ENCODE results near the gene TSR3.

Gene TSR3

GRCh38 chr16:1351582-1352362, at the start of gene TSR3, which contains the start of gene GNPTG:
TSR3 (minus strand) TSS chr16:1351878; CDS start chr16:1351804, 74 bp downstream.
GNPTG (plus strand) TSS chr16:1351931; CDS start chr16:1351966, 35 bp downstream.
- H3K9ac ChIP-seq (ENCODE audit: low read length), result peak within 1 kb of the TSS; percentile 41
- peaks cover 27% of the 10 kb centered on the region for H3K4me1 ChIP-seq (ENCODE audit: insufficient read depth, low read length)
- H3K36me3 ChIP-seq (ENCODE audit: insufficient read depth, low read length), result peaks cover 21% of the 10 kb centered on the region
- peak within 1 kb of the TSS; percentile 92 to 97 for H3K4me3 ChIP-seq (ENCODE audit: low read depth in 1 of 2, low read length in 2 of 2)
- no peaks in the 10 kb centered on the region for H3K27me3 ChIP-seq (ENCODE audit: control insufficient read depth in 1 of 2, insufficient read depth in 2 of 2, low read length in 2 of 2)
- peak within 1 kb of the TSS; percentile 78 for H3K27ac ChIP-seq (ENCODE audit: low read depth, low read length)
- H3K9me3 ChIP-seq (ENCODE audit: low read length), result no peaks in the 10 kb centered on the region

- no peaks in the 10 kb centered on the region for H3K4me1 ChIP-seq (ENCODE audit: insufficient read depth, low read length)
- H3K27ac ChIP-seq (ENCODE audit: low read depth, low read length), result no peak overlapping the region
- H3K4me3 ChIP-seq (ENCODE audit: low read depth in 1 of 2, low read length in 2 of 2), result no peak overlapping the region
- no peaks in the 10 kb centered on the region for H3K9me3 ChIP-seq (ENCODE audit: low read length)
- no peak overlapping the region for H3K9ac ChIP-seq (ENCODE audit: low read length)
- H3K27me3 ChIP-seq (ENCODE audit: control insufficient read depth in 1 of 2, insufficient read depth in 2 of 2, low read length in 2 of 2), result no peaks in the 10 kb centered on the region
- peaks cover 43% of the 10 kb centered on the region for H3K36me3 ChIP-seq (ENCODE audit: insufficient read depth, low read length)
Observed at GRCh38 chr16:1401061-1401757, 49.5 kb upstream of the TSR3 start.

GRCh38 chr16:1398826-1399581, 47.3 kb upstream of the TSR3 start:
- peaks cover 57% of the 10 kb centered on the region for H3K36me3 ChIP-seq (ENCODE audit: insufficient read depth, low read length)

GRCh38 chr16:1398351-1398750, 46.7 kb upstream of the TSR3 start:
- no peak overlapping the region for H3K4me3 ChIP-seq (ENCODE audit: low read depth in 1 of 2, low read length in 2 of 2)
- no peak overlapping the region for H3K27ac ChIP-seq (ENCODE audit: low read depth, low read length)
- no peaks in the 10 kb centered on the region for H3K4me1 ChIP-seq (ENCODE audit: insufficient read depth, low read length)
- H3K27me3 ChIP-seq (ENCODE audit: control insufficient read depth in 1 of 2, insufficient read depth in 2 of 2, low read length in 2 of 2), result no peaks in the 10 kb centered on the region
- H3K36me3 ChIP-seq (ENCODE audit: insufficient read depth, low read length), result peaks cover 63% of the 10 kb centered on the region
- H3K9ac ChIP-seq (ENCODE audit: low read length), result no peak overlapping the region
- H3K9me3 ChIP-seq (ENCODE audit: low read length), result no peaks in the 10 kb centered on the region

More at GRCh38 chr16:1398826-1399581, 47.3 kb upstream of the TSR3 start:
- H3K27me3 ChIP-seq (ENCODE audit: control insufficient read depth in 1 of 2, insufficient read depth in 2 of 2, low read length in 2 of 2), result no peaks in the 10 kb centered on the region
- H3K9ac ChIP-seq (ENCODE audit: low read length), result no peak overlapping the region
- H3K27ac ChIP-seq (ENCODE audit: low read depth, low read length), result no peak overlapping the region
- no peaks in the 10 kb centered on the region for H3K9me3 ChIP-seq (ENCODE audit: low read length)
- H3K4me3 ChIP-seq (ENCODE audit: low read depth in 1 of 2, low read length in 2 of 2), result no peak overlapping the region
- no peaks in the 10 kb centered on the region for H3K4me1 ChIP-seq (ENCODE audit: insufficient read depth, low read length)

GRCh38 chr16:1397779-1398178, 46.1 kb upstream of the TSR3 start:
- Histone ChIP-seq H3K4me1 (ENCODE audit: insufficient read depth, low read length) (no peaks in the 10 kb centered on the region), H3K36me3 (ENCODE audit: insufficient read depth, low read length) (peaks cover 69% of the 10 kb centered on the region), H3K27me3 (ENCODE audit: control insufficient read depth in 1 of 2, insufficient read depth in 2 of 2, low read length in 2 of 2) (no peaks in the 10 kb centered on the region), H3K9me3 (ENCODE audit: low read length) (no peaks in the 10 kb centered on the region), H3K4me3 (ENCODE audit: low read depth in 1 of 2, low read length in 2 of 2) (no peak overlapping the region), H3K27ac (ENCODE audit: low read depth, low read length) (no peak overlapping the region), H3K9ac (ENCODE audit: low read length) (no peak overlapping the region)

- Histone ChIP-seq H3K36me3 (ENCODE audit: insufficient read depth, low read length) (peaks cover 66% of the 10 kb centered on the region), H3K4me3 (ENCODE audit: low read depth in 1 of 2, low read length in 2 of 2) (no peak overlapping the region), H3K27me3 (ENCODE audit: control insufficient read depth in 1 of 2, insufficient read depth in 2 of 2, low read length in 2 of 2) (no peaks in the 10 kb centered on the region), H3K9me3 (ENCODE audit: low read length) (no peaks in the 10 kb centered on the region), H3K4me1 (ENCODE audit: insufficient read depth, low read length) (no peaks in the 10 kb centered on the region), H3K27ac (ENCODE audit: low read depth, low read length) (no peak overlapping the region), H3K9ac (ENCODE audit: low read length) (no peak overlapping the region)
Observed at GRCh38 chr16:1395444-1396031, 43.9 kb upstream of the TSR3 start.

GRCh38 chr16:1394367-1394951, 42.8 kb upstream of the TSR3 start:
- no peaks in the 10 kb centered on the region for H3K9me3 ChIP-seq (ENCODE audit: low read length)
- H3K4me3 ChIP-seq (ENCODE audit: low read depth in 1 of 2, low read length in 2 of 2), result no peak overlapping the region
- no peaks in the 10 kb centered on the region for H3K4me1 ChIP-seq (ENCODE audit: insufficient read depth, low read length)
- H3K36me3 ChIP-seq (ENCODE audit: insufficient read depth, low read length), result peaks cover 64% of the 10 kb centered on the region
- no peaks in the 10 kb centered on the region for H3K27me3 ChIP-seq (ENCODE audit: control insufficient read depth in 1 of 2, insufficient read depth in 2 of 2, low read length in 2 of 2)
- no peak overlapping the region for H3K9ac ChIP-seq (ENCODE audit: low read length)
- H3K27ac ChIP-seq (ENCODE audit: low read depth, low read length), result no peak overlapping the region

- peaks cover 62% of the 10 kb centered on the region for H3K36me3 ChIP-seq (ENCODE audit: insufficient read depth, low read length)
- H3K27me3 ChIP-seq (ENCODE audit: control insufficient read depth in 1 of 2, insufficient read depth in 2 of 2, low read length in 2 of 2), result no peaks in the 10 kb centered on the region
- H3K27ac ChIP-seq (ENCODE audit: low read depth, low read length), result no peak overlapping the region
- no peak overlapping the region for H3K9ac ChIP-seq (ENCODE audit: low read length)
- no peak overlapping the region for H3K4me3 ChIP-seq (ENCODE audit: low read depth in 1 of 2, low read length in 2 of 2)
- H3K9me3 ChIP-seq (ENCODE audit: low read length), result no peaks in the 10 kb centered on the region
- no peaks in the 10 kb centered on the region for H3K4me1 ChIP-seq (ENCODE audit: insufficient read depth, low read length)
Observed at GRCh38 chr16:1393613-1394176, 42.0 kb upstream of the TSR3 start.

- Histone ChIP-seq H3K9ac (ENCODE audit: low read length) (no peak overlapping the region), H3K4me3 (ENCODE audit: low read depth in 1 of 2, low read length in 2 of 2) (no peak overlapping the region), H3K27me3 (ENCODE audit: control insufficient read depth in 1 of 2, insufficient read depth in 2 of 2, low read length in 2 of 2) (no peaks in the 10 kb centered on the region), H3K36me3 (ENCODE audit: insufficient read depth, low read length) (peaks cover 53% of the 10 kb centered on the region), H3K4me1 (ENCODE audit: insufficient read depth, low read length) (no peaks in the 10 kb centered on the region), H3K27ac (ENCODE audit: low read depth, low read length) (no peak overlapping the region), H3K9me3 (ENCODE audit: low read length) (no peaks in the 10 kb centered on the region)
Observed at GRCh38 chr16:1392826-1393225, 41.1 kb upstream of the TSR3 start.

GRCh38 chr16:1390239-1390779, 38.6 kb upstream of the TSR3 start:
- Histone ChIP-seq H3K27ac (ENCODE audit: low read depth, low read length) (no peak overlapping the region), H3K9ac (ENCODE audit: low read length) (no peak overlapping the region), H3K4me3 (ENCODE audit: low read depth in 1 of 2, low read length in 2 of 2) (no peak overlapping the region), H3K4me1 (ENCODE audit: insufficient read depth, low read length) (no peaks in the 10 kb centered on the region), H3K27me3 (ENCODE audit: control insufficient read depth in 1 of 2, insufficient read depth in 2 of 2, low read length in 2 of 2) (no peaks in the 10 kb centered on the region), H3K9me3 (ENCODE audit: low read length) (no peaks in the 10 kb centered on the region), H3K36me3 (ENCODE audit: insufficient read depth, low read length) (peaks cover 41% of the 10 kb centered on the region)
